Stimulated activated CD4-positive, alpha-beta T cell treated with anti-CD3 and anti-CD28 coated beads, Interleukin-2, amount 100 ng/mL, for 4 hours (primary cell): ENCODE data around the gene ADAMTS4.
"Not testable (repeated sequence)": the region's sequence is repeated elsewhere in the genome, so short reads cannot be mapped to it uniquely, and the experiment has no call there.

ENCODE experiments used
- DNase-seq: peaks from one replicate; pipeline ENCODE4 v3.0.0-alpha.2; 2020; ENCODE audit warnings: low read depth

The ADAMTS4 gene

GRCh38 chr1:161198897-161199431 lies at the start of gene ADAMTS4:
ADAMTS4 (minus strand) TSS chr1:161199054; CDS start chr1:161198627, 427 bp downstream.
- DNase-seq: no peak

GRCh38 chr1:161244888-161245287 lies 46.0 kb upstream of the ADAMTS4 start:
- no peak for DNase-seq

DNA sequence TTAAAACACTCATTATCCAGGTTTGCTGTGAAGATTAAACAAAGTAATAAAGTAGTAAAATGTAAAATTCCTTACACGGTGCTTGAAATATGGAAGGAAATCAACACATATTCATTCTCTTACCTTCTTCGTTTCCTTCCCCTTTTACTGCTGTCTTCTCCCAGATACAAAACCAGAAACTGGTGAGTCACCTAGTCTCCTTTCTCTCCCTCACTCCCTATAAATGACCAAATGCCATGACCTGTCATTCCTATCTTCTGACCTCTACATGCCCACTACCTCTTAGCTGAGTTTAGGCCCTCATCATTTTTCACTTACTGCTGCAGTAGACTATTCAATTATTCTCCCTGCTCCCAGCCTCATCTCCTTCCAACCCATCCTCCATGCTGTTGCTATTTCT lies 43.5 kb upstream of the ADAMTS4 start:
- DNase-seq: no peak

DNA sequence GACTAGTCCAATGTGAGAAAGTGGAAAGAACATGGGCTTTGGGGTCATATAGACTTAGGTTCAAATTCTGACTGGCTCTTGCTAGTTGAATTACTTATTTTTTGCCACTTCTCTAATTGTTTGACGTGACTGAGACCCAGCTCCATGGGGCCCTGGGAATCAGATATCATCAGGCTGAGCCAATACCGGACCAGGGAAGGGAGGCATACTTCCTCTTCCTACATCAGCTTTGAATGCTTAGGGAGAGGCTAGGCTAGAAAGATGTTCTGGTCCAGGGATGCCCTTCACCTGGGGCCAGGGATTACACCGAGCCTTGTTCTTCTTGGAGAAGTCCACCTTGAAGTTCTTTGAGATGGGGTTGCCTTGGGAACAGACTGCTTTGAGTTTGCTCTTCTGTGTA lies 42.8 kb upstream of the ADAMTS4 start:
- DNase-seq: no peak

DNA sequence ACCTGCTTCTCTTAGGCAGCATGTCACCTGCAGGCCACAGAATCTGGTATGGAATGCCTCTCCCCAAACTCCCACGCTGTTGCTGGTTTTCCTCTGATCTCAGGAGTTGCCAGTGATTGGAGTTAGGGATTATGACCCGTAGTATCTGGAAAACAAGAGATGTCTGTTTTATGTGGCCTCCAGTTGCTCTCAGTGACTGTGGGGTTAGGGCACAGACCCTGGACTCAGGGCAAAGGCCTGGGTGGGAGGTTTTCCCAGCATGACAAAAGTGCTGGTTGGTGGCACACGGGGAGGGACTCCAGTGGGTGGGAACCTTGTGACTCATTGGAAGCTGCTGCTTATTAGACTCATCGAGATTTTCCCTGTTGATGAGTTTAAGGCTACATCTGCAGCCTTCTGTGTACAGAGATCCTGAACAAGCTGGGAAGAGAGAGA lies 39.2 kb upstream of the ADAMTS4 start, which contains the start of gene NR1I3:
Gene NR1I3 (minus strand): TSS at position 165 of the 435 bp plus-strand sequence. CDS start 1,638 bp downstream, outside the sequence.
- no peak for DNase-seq

GRCh38 chr1:161235957-161236775 lies 37.3 kb upstream of the ADAMTS4 start:
- no peak for DNase-seq

DNA sequence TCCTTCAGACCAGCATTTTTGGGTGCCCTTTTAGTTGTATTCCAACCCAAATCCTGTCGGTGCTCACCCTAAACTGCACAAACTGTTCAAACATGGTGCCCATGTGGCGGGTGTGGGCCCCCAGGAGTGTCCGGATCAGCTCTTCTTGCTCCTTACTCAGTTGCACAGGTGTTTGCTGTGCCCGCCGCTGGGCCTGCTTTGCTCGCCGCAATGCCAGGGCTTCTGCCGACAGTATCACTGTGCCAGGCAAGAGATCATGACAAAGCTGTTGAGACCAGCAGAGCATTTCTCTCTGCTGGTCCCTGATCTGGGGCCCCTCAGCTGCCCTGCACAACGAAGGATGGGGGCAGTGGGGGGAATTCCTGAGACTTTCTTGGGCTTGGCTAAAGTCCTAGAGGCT lies 34.2 kb upstream of the ADAMTS4 start:
- no peak for DNase-seq

DNA sequence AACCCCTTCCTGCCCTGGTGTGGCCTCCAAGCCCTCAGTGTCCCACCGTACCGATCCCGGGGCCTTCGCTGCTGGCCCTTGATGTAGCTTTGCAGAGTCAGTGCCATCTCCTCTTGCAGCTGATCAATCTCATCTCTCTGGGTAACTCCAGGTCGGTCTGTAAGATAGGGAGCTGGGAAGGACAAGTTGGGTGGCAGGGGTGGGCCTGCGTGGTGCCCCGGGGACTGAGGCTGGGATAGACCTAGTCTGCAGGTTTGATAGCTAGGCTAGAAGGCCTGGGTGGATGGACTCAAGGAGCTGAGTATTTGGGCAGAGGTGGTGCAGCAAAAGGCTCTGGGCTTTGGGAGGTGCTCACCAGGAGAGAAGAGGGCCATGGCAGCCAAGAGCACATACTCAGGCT lies 31.9 kb upstream of the ADAMTS4 start:
- DNase-seq: no peak

DNA sequence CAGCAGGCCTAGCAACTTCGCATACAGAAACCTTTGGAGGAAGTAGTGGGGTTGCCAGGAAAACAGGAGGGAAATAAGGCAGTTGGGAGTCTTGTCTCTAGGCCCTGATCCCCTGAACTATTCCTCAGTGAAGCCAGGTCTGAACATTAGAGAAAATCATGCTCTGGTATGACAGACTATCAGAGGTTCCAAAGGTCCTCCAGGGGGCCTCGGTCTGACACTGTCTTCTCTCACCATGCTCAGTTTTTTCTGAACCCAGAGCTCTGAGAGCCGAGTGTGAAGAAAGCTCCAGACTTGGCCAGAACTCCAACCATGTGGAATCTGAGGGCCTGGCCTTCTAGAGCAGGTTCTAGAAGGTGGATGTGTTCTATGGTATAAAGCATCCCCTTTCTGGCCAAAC lies 31.0 kb upstream of the ADAMTS4 start:
- DNase-seq: no peak

DNA sequence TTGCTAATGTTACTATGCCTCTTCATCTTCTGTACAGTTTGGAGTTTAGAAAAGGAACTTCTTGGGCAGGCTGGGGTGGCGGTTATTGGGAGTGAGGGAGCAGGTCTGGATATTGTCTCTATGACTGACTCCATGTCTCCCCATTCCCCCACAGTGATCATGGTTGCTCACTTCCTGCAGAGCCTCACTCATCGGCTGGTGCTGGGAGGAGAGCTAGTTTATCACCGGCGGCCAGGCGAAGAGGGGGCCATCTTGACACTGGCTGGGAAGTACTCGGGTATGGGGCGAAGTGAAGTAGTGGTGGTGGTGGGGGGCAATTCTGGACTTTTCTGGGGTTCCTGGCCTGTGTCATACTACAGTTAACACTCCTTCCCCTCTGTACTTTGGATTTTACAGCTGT lies 29.2 kb upstream of the ADAMTS4 start:
- no peak for DNase-seq

DNA sequence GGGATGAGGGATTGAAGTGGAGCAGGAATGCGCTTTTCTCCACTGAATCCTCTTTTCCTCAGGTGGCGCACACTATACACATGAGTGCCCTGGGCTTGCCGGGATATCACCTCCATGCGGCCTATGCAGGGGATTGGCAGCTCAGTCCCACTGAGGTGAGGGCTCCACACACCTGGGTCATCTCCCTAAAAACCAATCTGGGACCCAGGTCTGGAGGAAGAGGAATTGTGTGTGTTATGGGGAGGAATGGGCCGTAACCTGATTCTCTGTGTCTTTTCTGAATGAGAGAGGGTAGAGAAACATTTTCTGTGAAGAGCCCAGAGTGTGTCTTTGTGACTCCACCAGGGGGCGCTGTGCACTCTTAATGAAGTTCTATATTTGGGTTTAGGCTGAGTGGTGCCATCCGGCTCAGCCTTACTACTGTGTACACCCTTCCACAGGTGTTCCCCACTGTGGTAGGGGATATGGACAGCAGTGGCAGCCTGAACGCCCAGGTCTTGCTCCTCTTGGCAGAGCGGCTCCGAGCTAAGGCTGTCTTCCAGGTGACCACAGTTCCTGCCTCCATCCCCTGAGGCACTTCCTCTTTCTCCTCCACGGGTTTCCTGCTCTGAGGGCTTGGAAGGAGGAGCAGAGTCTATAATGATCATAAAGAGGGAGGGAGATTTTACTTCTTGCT lies 28.5 kb upstream of the ADAMTS4 start:
- peak; percentile 81 for DNase-seq

GRCh38 chr1:161226759-161227158 lies 27.9 kb upstream of the ADAMTS4 start:
- no peak for DNase-seq

- no peak for DNase-seq
These were observed 27.5 kb upstream of the ADAMTS4 start for GRCh38 chr1:161226320-161226711.

GRCh38 chr1:161225534-161226319 lies 26.9 kb upstream of the ADAMTS4 start, which contains the start of gene TOMM40L:
TOMM40L (plus strand) TSS chr1:161226060; CDS start chr1:161226490, 430 bp downstream.
- DNase-seq: peak; percentile 86

DNA sequence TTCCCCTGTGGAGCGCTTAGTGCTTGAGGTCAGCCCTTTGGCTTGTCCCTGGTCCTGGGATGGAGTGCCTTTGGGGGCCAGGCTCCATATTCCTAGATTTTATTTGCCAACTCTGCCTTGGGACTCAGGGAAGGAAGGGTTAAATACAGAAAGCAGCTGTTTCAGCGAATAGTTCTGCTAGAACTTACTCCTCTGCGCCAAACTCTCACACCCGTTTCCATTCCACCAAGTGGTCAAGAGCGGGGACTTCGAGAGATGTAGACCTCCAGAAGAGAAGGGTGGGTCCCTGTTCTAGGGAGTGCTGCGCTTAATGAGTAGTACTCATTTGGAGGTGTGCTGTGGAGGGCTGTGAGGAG lies 26.3 kb upstream of the ADAMTS4 start:
- no peak for DNase-seq

DNA sequence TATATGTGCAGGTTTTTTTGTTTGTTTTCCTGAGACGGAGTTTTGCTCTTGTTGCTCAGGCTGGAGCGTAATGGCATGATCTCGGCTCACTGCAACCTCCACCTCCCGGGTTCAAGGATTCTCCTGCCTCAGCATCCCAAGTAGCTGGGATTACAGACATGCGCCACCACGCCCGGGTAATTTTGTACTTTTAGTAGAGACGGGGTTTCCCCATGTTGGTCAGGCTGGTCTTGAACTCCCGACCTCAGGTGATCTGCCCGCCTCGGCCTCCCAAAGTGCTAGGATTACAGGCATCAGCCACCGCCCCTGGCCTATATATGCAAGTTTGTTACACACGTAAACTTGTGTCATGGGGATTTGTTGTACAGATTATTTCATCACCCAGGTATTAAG lies 25.8 kb upstream of the ADAMTS4 start:
- not testable (repeated sequence) for DNase-seq

DNA sequence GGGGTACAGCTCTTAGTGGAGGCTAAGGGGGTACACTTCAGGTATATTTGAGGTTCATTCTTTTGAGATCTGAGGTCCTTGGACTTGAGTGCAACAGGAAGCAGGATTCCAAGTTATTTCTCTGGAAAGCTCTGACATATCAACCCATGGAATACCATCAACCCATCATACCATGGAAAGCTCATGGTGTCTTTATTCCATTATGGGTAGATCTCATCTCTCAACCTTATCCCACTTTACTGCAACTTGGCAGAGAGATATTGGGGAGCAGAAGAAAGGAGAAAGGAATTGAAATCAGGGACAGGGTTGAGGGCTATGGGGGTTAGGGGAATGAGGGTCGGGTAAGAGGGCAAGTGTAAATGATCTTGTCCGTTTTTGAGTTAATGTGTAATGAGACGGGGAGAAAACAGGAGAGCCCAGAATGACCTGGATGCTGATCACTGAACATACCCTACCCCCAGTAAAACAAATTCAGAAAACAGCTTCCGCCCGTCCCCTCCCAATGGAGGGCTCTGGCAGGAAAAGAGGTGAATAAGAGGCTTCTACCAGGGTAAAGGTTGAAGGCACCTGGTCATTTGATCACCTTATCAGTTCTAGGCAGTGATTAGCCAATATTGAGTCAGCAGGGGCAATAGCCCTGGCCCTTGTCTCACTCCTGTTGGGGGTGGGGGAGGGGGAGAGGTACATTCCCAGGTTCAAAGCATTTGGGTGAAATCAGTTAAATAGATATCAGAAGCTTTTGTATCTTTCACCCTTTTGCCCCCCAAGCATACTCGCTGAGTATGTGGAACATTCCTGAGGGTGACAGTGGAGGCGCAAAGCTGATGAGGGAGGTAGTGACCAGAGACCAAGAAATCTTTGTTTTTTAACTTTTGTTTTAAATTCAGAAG lies 25.2 kb upstream of the ADAMTS4 start:
- no peak for DNase-seq

DNA sequence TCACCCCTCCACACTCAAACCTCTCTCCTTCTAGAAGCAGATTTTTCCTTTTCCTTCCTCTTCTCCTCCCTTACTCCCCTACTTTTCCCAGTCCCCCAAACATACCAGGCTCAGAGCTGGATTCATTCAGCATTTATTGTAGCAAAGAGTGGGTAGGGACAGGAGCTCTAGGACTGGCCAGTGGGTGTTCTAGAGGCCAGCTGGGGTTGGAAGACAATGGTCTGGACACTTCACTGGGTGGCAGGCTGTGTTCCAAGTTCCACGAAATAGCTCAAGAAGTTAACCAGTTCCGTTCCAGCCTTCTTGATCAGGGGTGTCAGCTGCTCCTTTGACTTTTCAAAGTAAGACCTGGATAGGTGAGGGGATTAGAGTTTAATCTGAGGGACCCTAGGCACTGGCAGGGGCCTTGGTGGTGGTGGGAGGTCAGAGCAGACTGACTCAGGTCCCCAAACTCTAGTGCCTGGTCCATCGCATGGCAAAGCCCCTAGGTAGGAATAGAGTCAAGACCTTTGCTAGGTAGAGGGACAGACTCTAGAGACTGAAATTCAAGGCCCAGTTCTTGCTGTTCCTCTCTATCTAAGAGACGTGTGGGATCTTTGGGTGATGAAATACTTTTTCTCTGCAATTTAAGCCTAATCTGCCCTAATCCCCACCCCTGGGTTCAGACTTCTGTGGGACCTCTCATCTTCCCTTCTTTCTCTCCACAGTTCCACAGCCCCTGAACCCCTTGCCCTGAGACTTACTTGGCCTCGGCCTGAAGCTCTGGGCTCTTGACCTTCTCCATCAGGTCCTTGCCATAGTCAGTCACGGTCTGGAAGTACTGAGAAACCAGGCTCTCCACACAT lies 23.5 kb upstream of the ADAMTS4 start:
- DNase-seq: no peak

DNA sequence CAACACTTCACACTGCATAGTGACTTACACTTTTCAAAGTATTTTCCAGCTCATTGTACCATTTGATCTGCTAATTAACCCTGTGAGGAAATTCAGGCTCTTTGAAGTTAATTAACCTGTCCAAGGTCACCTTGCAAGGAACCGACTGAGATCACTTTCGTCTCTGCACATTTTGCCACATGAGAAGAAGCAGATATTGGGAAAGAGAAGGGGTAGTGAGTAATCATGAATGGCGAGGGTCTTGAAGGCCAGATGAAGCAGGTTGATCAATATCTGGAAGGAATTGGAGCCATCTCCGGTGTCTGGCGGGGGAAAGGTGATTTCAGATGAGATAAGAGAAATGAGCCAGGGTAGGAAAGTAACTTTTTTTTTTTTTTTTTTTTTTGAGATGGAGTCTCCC lies 21.1 kb upstream of the ADAMTS4 start:
- no peak for DNase-seq
